ENCODE results near the gene AGTR2. TPM values are rescaled to one million over a fixed set of nuclear protein-coding genes. Genes with fewer than 3 reads are reported as not detected.
A peak's percentile ranks its signal among the peaks of the same experiment; 100 is the strongest.
"Not testable (repeated sequence)": the region's sequence is repeated elsewhere in the genome, so short reads cannot be mapped to it uniquely, and the experiment has no call there.

The AGTR2 gene
- total and polyA plus RNA-seq, 8 donors: 0.06 to 0.13 (median 0.09) TPM; not detected in 4

DNA sequence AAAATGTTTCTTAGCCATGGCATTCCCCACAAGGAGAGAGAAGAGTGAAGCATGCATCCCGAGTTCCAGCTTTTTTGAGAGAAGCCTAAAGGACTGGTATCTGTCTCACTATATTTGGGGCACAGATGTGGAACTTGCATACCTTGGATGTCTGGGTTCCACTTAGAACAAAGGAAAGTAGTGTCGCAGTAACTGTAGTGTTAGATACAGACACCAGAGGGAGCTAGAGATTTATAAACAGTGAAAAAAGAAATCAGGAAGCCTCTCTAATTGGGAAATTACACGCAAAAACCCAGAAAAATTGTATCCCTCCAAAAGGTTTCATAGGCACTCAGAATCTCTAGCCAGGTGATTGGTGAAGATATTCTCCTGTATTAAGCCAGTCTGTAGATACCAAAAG is 34.4 kb downstream of the AGTR2 start:
- H3K27ac ChIP-seq: no peak overlapping the region
- no peaks in the 10 kb centered on the region for H3K4me1 ChIP-seq
- TF ChIP-seq, protein P1, sequence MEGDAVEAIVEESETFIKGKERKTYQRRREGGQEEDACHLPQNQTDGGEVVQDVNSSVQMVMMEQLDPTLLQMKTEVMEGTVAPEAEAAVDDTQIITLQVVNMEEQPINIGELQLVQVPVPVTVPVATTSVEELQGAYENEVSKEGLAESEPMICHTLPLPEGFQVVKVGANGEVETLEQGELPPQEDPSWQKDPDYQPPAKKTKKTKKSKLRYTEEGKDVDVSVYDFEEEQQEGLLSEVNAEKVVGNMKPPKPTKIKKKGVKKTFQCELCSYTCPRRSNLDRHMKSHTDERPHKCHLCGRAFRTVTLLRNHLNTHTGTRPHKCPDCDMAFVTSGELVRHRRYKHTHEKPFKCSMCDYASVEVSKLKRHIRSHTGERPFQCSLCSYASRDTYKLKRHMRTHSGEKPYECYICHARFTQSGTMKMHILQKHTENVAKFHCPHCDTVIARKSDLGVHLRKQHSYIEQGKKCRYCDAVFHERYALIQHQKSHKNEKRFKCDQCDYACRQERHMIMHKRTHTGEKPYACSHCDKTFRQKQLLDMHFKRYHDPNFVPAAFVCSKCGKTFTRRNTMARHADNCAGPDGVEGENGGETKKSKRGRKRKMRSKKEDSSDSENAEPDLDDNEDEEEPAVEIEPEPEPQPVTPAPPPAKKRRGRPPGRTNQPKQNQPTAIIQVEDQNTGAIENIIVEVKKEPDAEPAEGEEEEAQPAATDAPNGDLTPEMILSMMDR (IDR thresholded peaks at IDR 0.05): peak; percentile 41 to 58 (median 54)
- WGBS, 2 donors: 0 to 2% methylated on average over 3 of the region's 3 CpGs
- H3K36me3 ChIP-seq: no peaks in the 10 kb centered on the region
- peaks cover 0 to 15% (median 2%) of the 10 kb centered on the region in 4 donors for H3K27me3 ChIP-seq
- no peak overlapping the region for H3K4me3 ChIP-seq
- ATAC-seq (peak in 1 of 4 donors; percentile 48), DNase-seq (no peak), FAIRE-seq (no peak)
- intact Hi-C loops (cut with DNase I): no loop called here
- no peaks in the 10 kb centered on the region for H3K9me3 ChIP-seq

DNA sequence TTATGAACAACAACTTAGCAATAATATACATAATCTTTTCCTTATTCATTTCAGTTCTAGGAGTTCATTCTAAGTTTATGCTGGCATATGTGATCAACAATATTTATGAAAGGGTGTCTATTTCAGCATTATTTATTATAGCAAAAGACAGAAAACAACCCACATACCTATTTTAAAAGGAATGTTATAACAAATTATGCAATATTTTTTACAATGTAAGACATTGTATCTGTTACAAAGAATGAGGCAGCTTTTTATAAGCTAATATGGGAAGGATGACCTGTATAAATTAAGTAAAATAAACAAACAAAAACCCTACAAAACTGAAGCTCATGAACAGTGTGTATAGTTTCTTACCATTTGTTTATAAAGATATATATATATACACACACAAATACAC is 42.7 kb downstream of the AGTR2 start:
- no peak overlapping the region for H3K4me3 ChIP-seq
- TF ChIP-seq, protein P1 (IDR thresholded peaks at IDR 0.05): no peak
- intact Hi-C loops (cut with DNase I): no loop called here
- peak; percentile 75 for FAIRE-seq
- H3K36me3 ChIP-seq: no peaks in the 10 kb centered on the region
- H3K27ac ChIP-seq: no peak overlapping the region
- ATAC-seq: no peak
- no peak for DNase-seq
- H3K9me3 ChIP-seq: no peaks in the 10 kb centered on the region
- no peaks in the 10 kb centered on the region for H3K4me1 ChIP-seq
- peaks cover 0 to 12% (median 2%) of the 10 kb centered on the region in 4 donors for H3K27me3 ChIP-seq

DNA sequence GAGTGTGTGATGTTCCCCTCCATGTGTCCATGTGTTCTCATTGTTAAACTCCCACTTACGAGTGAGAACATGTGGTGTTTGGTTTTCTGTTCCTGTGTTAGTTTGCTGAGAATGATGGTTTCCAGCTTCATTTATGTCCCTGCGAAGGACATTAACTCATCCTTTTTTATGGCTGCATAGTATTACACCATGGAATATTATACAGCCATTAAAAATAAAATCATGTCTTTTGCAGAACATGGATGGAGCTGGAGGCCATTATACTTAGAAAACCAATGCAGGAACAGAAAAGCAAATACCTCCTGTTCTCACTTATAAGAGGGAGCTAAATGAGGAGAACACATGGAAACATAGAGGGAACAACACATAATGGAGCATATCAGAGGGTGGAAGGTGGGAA is 46.5 kb downstream of the AGTR2 start:
- 77 to 81% methylated on average over 2 of the region's 2 CpGs for WGBS, 2 donors
- not testable (repeated sequence) for FAIRE-seq

More for the DNA sequence above, 46.5 kb downstream of the AGTR2 start:
- H3K27ac ChIP-seq; H3K27me3 ChIP-seq; H3K36me3 ChIP-seq; intact Hi-C loops (cut with DNase I); ATAC-seq; H3K4me1 ChIP-seq; H3K4me3 ChIP-seq; DNase-seq; H3K9me3 ChIP-seq: not testable (repeated sequence)

Measured in pancreas (tissue), 10 donors.